HT-29 (cell line): ENCODE measurements around the gene DNPEP. TPM values are rescaled to one million over a fixed set of nuclear protein-coding genes. Genes with fewer than 3 reads are reported as not detected.

ENCODE experiments used
- small RNA-seq: library from RNA; depleted of rRNA; stranded (forward); fragments of <200 nt; gene quantifications from one replicate; pipeline ENCODE3, GENCODE V24; 2014
- total RNA-seq: library from RNA; depleted of rRNA; stranded (reverse); fragments of >200 nt; shearing (Covaris generic); gene quantifications from 2 replicates; pipeline ENCODE4 v1.2.3, GENCODE V29; 2014; rRNA removed

DNPEP gene
- total RNA-seq, 1 experiment from 2014 or later = 158 TPM

Small RNA genes lying within 50 kb of the gene (small RNA-seq; reads per million reads assigned to genes)
- not detected for gene AC053503.3

Other genes with a start within 250 kb of the DNPEP start
- 24.7 and 25.9 TPM in 2 replicates for gene NHEJ1, start 227.1 kb downstream of the DNPEP start, total RNA-seq
- gene SLC23A3, start 217.9 kb downstream of the DNPEP start, total RNA-seq = 5.9 and 9.9 TPM in 2 replicates
- 49.8 and 53.0 TPM in 2 replicates for gene CNPPD1, start 211.0 kb downstream of the DNPEP start, total RNA-seq
- gene RETREG2, start 209.6 kb downstream of the DNPEP start, total RNA-seq = 78.5 and 83.9 TPM in 2 replicates
- 104 and 116 TPM in 2 replicates for gene ZFAND2B, start 181.1 kb downstream of the DNPEP start, total RNA-seq
- 33.6 and 39.9 TPM in 2 replicates for gene ABCB6, start 169.0 kb downstream of the DNPEP start, total RNA-seq
- 93.7 and 107 TPM in 2 replicates for gene ATG9A, start 158.3 kb downstream of the DNPEP start, total RNA-seq
- 41.0 and 43.4 TPM in 2 replicates for gene ANKZF1, start 158.1 kb downstream of the DNPEP start, total RNA-seq
- gene GLB1L, start 142.5 kb downstream of the DNPEP start, total RNA-seq = 5.5 and 10.0 TPM in 2 replicates
- 18.3 and 19.9 TPM in 2 replicates for gene STK16, start 142.4 kb downstream of the DNPEP start, total RNA-seq
- not detected in 2 replicates for gene TUBA4B, start 134.7 kb downstream of the DNPEP start, total RNA-seq
- 93.8 and 97.4 TPM in 2 replicates for gene TUBA4A, start 134.0 kb downstream of the DNPEP start, total RNA-seq
- gene DNAJB2, start 108.5 kb downstream of the DNPEP start, total RNA-seq = 43.1 and 51.1 TPM in 2 replicates
- not detected in 2 replicates for gene PTPRN, start 78.5 kb downstream of the DNPEP start, total RNA-seq
- not detected in 2 replicates for gene RESP18, start 55.2 kb downstream of the DNPEP start, total RNA-seq
- gene DES, start 30.5 kb upstream of the DNPEP start, total RNA-seq = 0.63 TPM in 1 of 2 replicates, not detected in the other
- 6.7 and 8.3 TPM in 2 replicates for gene SPEG, start 46.9 kb upstream of the DNPEP start, total RNA-seq
- gene GMPPA, start 111.0 kb upstream of the DNPEP start, total RNA-seq = 68.2 and 84.5 TPM in 2 replicates
- 0.08 TPM in 1 of 2 replicates, not detected in the other for gene ASIC4, start 126.6 kb upstream of the DNPEP start, total RNA-seq
- gene CHPF, start 155.9 kb upstream of the DNPEP start, total RNA-seq = 70.1 and 75.4 TPM in 2 replicates
- 5.2 and 5.6 TPM in 2 replicates for gene TMEM198, start 156.1 kb upstream of the DNPEP start, total RNA-seq
- 0.86 and 1.3 TPM in 2 replicates for gene OBSL1, start 183.6 kb upstream of the DNPEP start, total RNA-seq
- gene INHA, start 184.4 kb upstream of the DNPEP start, total RNA-seq = not detected in 2 replicates
- 28.1 and 28.8 TPM in 2 replicates for gene STK11IP, start 209.9 kb upstream of the DNPEP start, total RNA-seq
- gene SLC4A3, start 239.7 kb upstream of the DNPEP start, total RNA-seq = 0.08 and 0.36 TPM in 2 replicates